Stimulated activated CD4-positive, alpha-beta T cell treated with anti-CD3 and anti-CD28 coated beads, TNF-alpha, amount 100 ng/mL, for 24 hours (primary cell): ENCODE data around the gene SYNE3.

Experiments
- DNase-seq, 3 experiments: peaks; one replicate each; pipeline ENCODE4 v3.0.0-alpha.2; 2020; ENCODE audit warnings: low read depth in 3 of 3

SYNE3 gene

DNA sequence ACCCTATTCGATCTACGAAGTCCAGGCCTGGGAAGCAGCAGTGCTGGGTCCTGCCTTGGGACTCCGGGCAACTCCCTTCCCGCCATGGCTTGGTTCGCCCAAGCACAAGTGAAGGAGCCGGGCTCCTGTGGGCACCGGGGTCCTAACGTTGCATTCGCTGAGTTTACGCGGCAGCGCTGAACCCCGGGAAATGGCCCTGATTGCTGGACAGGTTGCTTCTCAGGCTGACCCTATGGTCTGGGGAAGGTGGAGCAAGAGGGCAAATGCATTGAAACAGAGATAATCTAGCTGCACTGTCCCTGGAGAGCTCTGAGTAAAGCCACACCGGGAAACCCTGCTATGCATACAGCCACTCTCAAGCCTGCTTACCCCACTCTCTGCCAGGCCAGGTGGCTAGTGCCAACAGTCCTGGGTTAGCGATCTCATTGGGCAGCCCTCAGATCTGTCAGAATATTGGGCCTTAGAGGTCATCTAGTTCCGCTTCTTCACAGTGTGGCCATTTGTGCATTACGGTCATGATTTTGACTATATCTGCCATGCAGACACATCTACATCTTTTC lies 11.3 kb downstream of the SYNE3 start:
- DNase-seq = no peak

DNA sequence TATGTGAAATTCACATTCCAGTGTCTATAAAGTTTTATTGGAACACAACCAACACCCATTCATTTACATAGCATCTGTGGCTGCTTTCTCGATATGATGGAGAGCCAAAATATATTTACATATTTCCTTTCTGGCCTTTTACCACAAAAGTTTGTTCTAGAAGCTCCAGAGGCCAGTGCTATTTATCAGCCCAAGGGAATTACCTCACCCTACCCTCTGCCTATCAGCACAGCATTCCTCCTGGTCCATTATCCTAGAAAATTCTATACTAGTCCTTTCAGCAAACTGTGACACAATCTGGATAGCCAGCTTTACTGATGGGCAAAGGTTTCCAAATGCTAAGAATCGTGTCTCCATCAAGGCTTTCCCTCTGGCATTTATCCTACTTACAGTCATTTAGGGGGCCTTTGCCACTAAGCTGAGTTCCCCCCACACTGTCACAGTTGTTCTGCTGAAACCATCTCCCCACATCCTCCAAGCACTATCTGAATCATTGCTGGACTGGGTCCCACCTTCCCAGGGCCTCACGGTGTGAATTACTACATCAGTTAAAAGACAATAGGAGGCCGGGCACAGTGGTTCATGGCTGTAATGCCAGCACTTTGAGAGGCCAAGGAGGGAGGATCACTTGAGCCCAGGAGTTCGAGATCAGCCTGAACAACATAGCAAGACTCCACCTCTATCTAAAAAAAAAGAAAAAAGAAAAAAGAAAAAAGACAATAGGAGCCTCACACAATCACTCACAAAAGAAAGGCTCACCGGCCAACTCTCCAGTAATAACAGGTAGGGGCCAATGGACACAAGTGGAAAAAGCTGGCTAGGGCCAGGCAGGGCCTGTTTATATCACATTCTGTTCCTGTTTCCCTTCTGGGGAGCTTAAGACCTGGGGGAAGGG lies 12.1 kb downstream of the SYNE3 start:
- no peak for DNase-seq

GRCh38 chr14:95503365-95504134 lies 12.9 kb downstream of the SYNE3 start:
- DNase-seq = no peak

GRCh38 chr14:95502381-95502950 lies 14.0 kb downstream of the SYNE3 start:
- DNase-seq = no peak

DNA sequence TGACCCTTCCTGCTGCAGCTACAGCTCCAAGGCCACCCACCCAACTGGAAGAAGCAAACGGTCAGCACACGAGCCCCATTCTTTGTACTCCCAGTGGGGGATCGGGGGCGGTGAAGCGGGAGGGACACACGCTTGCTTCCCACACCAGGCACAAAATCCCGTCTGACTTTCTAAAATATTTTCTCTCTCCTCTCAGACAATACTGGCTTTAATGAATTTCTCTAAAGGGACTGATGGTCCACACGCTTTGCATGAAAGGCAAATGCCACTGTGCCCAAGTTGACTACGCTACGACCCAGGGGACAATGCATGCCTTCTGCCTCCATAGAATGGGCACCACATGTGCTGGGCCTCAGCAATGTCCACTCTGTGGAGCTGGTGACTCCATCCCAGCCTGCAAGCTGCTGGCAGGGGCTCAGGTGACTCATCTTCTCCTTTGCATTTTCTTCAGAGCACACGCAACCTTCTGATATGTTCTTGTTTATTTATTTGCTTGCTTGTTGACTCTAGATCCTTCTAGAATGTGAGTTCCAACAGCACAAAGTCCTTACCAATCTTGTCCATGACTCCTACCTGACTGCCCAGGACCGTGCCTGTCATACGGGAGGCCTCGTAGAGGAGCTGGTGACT lies 15.6 kb downstream of the SYNE3 start:
- DNase-seq = no peak

- DNase-seq = no peak
These were observed 16.2 kb downstream of the SYNE3 start for GRCh38 chr14:95500201-95500681.

- no peak for DNase-seq
These were observed 17.1 kb downstream of the SYNE3 start for GRCh38 chr14:95499354-95499750.

DNA sequence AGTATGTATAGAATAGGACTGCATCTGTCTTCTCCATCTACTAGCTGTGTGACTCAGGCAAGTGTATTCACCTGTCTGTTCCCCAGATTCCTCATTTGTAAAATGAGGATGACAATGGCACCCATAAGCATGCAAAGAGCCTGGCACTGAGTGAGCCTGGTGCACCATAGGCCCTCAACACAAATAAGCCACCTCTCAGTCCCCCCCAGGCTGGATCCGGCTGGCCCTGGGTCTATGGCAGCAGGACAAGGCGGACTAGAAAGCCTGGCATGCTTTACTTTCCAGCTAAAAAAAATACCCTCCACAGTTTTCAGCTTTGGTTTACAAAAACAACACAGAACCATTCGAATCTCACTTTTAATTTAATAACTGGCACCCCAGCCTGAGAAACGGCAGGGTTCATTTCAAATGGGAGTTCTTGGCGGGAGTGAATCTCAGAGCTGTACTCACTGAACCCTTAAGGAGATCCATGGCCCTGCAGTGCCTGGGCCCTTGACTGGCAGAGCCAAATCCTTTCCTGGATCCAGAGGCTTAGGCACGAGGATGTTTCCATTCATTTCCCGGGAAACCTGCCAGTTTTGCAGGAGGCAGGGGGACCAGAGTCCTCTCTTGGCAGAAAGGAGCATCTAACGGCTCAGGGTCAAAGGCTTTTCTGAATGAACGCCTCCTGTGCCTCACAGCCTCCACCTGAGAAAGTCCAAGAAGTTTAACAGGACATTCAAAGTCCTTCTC lies 17.7 kb downstream of the SYNE3 start:
- no peak for DNase-seq

- DNase-seq = no peak
These were observed 18.9 kb downstream of the SYNE3 start for GRCh38 chr14:95497561-95498011.

DNA sequence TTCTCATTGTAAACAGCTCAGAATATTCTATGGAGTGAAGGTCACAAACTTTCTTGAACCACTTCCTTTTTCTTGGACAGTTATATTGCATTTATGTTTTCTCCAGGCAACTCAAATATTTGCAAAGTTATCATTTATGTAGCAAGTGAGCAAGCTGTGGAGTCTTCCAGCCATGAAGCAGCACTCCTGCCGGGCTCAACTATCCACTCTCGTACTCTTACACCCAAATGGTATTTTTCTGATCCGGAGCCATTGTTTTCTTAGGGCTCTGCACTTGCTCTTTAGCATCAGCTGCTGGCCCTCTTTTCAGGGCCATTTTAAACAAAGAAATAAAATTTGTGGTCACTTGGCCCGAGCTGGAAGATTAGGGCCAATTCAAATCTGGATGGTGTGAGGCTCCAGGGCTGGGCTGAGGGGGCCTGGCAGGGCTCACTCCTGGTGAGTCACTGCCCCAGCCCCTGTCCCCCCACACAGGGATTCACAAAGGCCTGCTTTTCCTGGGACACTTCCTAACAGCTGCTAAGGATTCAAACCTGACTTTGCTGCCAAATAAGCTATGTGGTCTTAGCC lies 19.7 kb downstream of the SYNE3 start:
- DNase-seq = no peak

DNA sequence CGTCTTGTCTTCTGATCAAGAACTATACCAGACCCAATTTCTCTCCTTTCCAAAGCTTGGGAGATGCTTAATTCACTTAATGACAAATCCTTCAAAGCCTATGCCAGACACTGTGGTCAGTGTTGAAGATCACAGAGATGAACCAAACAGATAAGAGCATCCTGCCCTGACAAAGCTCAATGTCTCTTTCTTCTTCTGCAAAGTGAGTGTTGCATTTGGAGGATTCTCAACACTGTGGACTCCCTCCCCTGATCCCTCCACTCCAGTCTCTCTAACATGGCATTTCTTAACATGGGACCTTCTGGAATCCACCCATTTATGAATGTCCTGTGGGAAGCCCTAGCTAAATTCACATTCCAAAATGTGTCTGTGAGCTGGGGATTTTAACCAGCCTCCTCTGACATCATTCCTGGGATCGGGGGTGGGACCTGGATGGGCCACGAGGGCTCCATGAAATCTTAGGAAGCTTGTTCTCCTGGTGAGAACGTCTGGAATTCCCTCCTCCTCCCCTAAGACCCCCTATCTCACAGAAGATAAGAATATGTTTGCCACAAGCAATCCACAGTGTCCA lies 20.3 kb downstream of the SYNE3 start:
- no peak for DNase-seq

DNA sequence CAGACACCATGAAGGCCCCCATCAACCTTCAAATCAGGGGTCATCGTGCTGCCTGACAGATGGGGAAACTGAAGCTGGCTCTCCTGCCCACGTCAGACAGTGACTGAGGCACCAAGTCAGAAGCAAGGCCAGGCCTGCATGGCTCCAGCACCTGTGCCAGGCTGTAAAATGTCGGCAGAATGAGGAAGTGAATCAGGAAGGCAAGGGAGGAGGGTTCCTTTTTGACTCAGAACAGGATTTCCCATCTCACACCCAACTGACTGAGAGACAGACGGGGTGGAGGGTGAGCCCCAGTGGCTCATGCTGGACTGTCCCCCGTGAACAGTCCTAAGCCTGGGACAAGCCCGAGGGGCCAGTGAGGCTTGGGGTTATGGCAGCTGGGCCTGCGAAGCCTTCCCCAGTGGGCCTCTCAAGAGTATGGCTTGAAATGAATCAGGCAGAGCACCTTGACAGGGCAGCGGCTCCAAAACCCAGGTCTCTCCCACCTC lies 20.9 kb downstream of the SYNE3 start:
- DNase-seq = no peak

- no peak for DNase-seq
These were observed 21.4 kb downstream of the SYNE3 start for GRCh38 chr14:95495076-95495475.

- no peak for DNase-seq
These were observed 22.0 kb downstream of the SYNE3 start for GRCh38 chr14:95494456-95494855.

GRCh38 chr14:95493976-95494375 lies 22.5 kb downstream of the SYNE3 start:
- no peak for DNase-seq

DNA sequence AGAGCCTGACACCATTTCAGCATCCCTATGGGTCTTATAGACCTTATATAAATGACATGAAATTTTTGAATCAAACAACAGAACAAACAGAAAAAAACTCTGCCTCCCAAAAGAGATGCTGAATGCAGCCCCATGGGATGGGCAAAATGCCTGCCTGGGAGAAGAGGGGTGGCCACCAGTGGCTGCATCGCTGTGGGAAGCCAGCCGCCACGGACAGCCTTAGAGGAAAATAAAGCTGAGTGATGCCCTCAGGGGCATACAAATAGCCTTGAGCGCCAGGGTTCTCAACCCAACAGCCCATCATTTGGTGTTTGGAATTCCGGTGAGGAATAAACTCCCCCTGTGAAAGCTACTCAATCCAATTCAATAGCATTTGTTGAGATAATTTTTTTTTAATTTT lies 22.9 kb downstream of the SYNE3 start:
- DNase-seq = no peak

- DNase-seq = no peak
These were observed 24.4 kb downstream of the SYNE3 start for GRCh38 chr14:95491936-95492608.

DNA sequence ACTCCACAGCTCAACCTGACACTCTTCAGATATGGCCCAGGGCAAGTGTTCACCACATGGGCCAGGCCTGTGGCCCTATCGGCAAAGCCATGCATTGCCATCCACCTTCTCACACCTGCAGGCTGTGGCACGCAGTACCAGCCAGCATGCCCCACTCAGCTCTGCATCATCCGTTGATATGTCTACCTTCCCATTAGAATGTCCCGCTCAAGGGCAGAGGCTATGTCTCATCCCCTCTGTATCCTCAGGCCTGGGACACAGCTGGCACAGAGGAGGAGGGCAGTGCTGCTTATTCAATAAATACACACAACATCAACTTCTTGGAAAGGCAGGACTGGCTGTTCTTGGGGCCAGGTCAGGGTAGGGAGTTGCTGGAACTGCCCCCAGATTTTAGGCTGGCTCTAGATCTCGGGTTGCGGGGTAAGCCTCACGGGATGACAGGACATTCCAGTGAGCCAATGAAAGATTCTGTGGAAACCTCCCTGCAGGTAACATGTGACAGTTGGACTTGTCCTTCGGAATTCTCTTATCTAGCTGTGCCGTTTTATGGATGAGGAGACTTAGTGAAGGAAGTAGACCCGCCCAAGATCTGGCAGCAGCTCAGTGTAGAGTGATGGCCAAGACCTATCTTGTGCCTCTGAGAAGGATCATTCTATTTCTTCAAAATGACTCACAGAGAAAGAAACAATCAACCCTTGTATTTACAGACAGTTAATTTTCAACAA lies 25.6 kb downstream of the SYNE3 start:
- DNase-seq = no peak

DNA sequence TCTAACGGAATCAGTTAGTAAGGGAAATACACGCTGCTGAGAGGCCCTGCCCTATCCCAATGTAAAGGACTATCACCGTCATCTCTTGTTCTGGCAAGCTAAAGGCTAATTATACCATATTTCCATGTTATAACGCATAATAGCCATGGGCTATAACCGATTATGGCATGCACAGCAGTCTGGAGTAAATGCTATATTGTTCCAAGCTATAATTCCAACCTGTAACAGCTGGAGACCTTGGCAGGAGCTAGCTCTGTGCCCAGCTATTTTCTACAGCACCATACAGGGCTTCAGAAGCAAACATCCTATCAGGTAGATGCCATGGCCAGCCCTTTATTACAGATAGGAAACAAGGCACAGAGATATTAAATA lies 26.3 kb downstream of the SYNE3 start:
- no peak for DNase-seq
